OCI-LY7 (cell line): ENCODE measurements around the gene OGDH.

Experiments
- EZH2phosphoT487 ChIP-seq: fragments of 200-600 bp; sonication (generic); IDR thresholded peaks from 2 replicates; pipeline ENCODE4 v1.6.1; 2018; ENCODE audit warnings: low read depth, borderline replicate concordance, mild to moderate bottlenecking, mixed run types, antibody characterized with exemption, low read length, moderate library complexity, mixed read lengths
- TF ChIP-seq, protein P1 (sequence below): fragments of 200-600 bp; sonication (generic); conservative IDR thresholded peaks from 2 replicates; pipeline ENCODE4 v1.5.1; 2014; ENCODE audit warnings: mild to moderate bottlenecking, antibody characterized with exemption, low read length, moderate library complexity, mixed read lengths

DNA sequence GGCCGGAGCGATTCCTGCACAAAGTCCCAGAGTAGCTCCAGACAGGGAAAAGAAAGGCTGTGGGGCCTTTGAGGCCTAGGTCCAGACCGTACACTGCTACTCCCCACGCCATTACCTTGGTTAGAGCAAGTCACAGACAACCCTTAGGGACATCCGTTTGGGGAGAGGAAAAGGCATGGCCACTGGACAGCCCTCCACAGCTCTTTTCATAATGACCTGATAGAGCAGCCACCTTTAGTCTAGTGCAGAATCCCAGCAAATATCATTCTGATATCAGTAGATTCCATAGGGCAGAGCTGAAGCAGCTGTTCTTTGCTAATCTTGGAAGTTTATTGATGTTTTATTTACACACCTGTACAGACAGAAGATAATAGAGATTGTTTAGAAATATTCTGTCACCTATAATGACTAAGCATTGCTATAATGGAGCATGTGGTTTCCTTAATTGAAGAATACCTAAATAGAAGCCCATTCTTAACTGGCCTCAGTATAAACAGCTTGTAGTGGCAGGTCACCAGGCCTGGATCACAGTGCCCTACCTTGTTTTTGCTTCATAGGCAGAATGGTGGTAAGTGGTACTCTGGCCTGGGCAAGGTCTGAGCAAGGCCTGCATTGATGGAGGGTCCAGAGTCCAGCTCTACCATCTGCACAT is 27.9 kb downstream of the OGDH start:
- TF ChIP-seq EZH2phosphoT487 = no peak
- TF ChIP-seq, protein P1, sequence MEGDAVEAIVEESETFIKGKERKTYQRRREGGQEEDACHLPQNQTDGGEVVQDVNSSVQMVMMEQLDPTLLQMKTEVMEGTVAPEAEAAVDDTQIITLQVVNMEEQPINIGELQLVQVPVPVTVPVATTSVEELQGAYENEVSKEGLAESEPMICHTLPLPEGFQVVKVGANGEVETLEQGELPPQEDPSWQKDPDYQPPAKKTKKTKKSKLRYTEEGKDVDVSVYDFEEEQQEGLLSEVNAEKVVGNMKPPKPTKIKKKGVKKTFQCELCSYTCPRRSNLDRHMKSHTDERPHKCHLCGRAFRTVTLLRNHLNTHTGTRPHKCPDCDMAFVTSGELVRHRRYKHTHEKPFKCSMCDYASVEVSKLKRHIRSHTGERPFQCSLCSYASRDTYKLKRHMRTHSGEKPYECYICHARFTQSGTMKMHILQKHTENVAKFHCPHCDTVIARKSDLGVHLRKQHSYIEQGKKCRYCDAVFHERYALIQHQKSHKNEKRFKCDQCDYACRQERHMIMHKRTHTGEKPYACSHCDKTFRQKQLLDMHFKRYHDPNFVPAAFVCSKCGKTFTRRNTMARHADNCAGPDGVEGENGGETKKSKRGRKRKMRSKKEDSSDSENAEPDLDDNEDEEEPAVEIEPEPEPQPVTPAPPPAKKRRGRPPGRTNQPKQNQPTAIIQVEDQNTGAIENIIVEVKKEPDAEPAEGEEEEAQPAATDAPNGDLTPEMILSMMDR = no peak
